K562 (cell line): Measurements from ENCODE around the gene YKT6.

Experiments
- ATF1 ChIP-seq, 2 experiments: fragments of 450-650 bp in 1 of 2; IDR thresholded peaks; 2 replicates each; pipeline ENCODE4 v1.6.1; 2016; ENCODE audit warnings: missing compliant biosample characterization in 1 of 2, missing genetic modification characterization in 1 of 2
- ZKSCAN8 ChIP-seq: fragments of 200-800 bp; sonication (Bioruptor generic); IDR thresholded peaks from 2 replicates; pipeline ENCODE4 v1.6.1; 2016; ENCODE audit warnings: missing genetic modification characterization, missing compliant biosample characterization

DNA sequence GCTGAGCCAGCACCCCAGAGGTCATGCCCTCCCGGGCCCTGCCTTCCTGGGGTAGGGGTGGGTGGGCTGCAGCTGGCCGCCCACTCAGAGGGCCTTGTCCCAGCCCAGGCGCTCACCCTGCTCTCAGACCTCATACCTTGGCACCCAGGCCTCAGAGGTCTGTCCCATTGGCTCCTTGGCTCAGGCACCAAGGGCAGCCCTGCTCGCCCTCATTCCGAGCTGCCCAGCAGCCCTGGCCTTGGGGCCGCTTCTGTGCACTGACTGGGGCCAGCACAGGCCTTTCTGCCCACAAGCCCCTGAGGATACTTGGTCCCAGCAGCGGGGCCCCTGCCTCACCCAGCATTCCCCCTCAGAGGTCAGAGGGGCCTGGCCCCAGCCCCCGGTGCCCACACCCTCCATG is 34.3 kb downstream of the YKT6 start:
- no peak for TF ChIP-seq ATF1 (CRISPR knock-in tag; IDR thresholded peaks at IDR 0.05)
- no peak for TF ChIP-seq ATF1 (tag; IDR thresholded peaks at IDR 0.05)
- no peak for TF ChIP-seq ZKSCAN8
